UCSD-AML1 (cell line): ENCODE results near the gene PLCG2.
"Not testable (repeated sequence)": the region's sequence is repeated elsewhere in the genome, so short reads cannot be mapped to it uniquely, and the experiment has no call there.

Experiments
- DNase-seq: peaks from one replicate; lab custom pipeline; 2025; ENCODE audit not compliant: unreplicated experiment; lab: John Stamatoyannopoulos, UW

The PLCG2 gene

GRCh38 chr16:81787659-81788058, 8.6 kb downstream of the PLCG2 start:
- DNase-seq: no peak

GRCh38 chr16:81790277-81790676, 11.2 kb downstream of the PLCG2 start:
- DNase-seq: no peak

GRCh38 chr16:81790830-81791435, 11.8 kb downstream of the PLCG2 start:
- no peak for DNase-seq

- DNase-seq: no peak
Measured at GRCh38 chr16:81792828-81793227, 13.7 kb downstream of the PLCG2 start.

GRCh38 chr16:81795193-81795592, 16.1 kb downstream of the PLCG2 start:
- no peak for DNase-seq

GRCh38 chr16:81796035-81796434, 16.9 kb downstream of the PLCG2 start:
- peak; percentile 53 for DNase-seq

GRCh38 chr16:81796583-81797346, 17.7 kb downstream of the PLCG2 start:
- DNase-seq: no peak

GRCh38 chr16:81797443-81797842, 18.4 kb downstream of the PLCG2 start:
- peak; percentile 40 for DNase-seq

- peak; percentile 54 for DNase-seq
Measured at GRCh38 chr16:81798311-81799137, 19.4 kb downstream of the PLCG2 start.

- DNase-seq: no peak
Measured at GRCh38 chr16:81799138-81799504, 20.0 kb downstream of the PLCG2 start.

GRCh38 chr16:81801724-81802123, 22.6 kb downstream of the PLCG2 start:
- DNase-seq: not testable (repeated sequence)

- no peak for DNase-seq
Measured at GRCh38 chr16:81803332-81803731, 24.2 kb downstream of the PLCG2 start.

- no peak for DNase-seq
Measured at GRCh38 chr16:81804134-81804610, 25.1 kb downstream of the PLCG2 start.

- DNase-seq: no peak
Measured at GRCh38 chr16:81806696-81807095, 27.6 kb downstream of the PLCG2 start.

- no peak for DNase-seq
Measured at GRCh38 chr16:81807767-81808358, 28.8 kb downstream of the PLCG2 start.

GRCh38 chr16:81808933-81809480, 29.9 kb downstream of the PLCG2 start:
- DNase-seq: no peak

- DNase-seq: no peak
Measured at GRCh38 chr16:81809567-81809966, 30.5 kb downstream of the PLCG2 start.

- DNase-seq: no peak
Measured at GRCh38 chr16:81810361-81810760, 31.3 kb downstream of the PLCG2 start.

GRCh38 chr16:81810894-81811538, 31.9 kb downstream of the PLCG2 start:
- DNase-seq: no peak

- DNase-seq: no peak
Measured at GRCh38 chr16:81813648-81814047, 34.6 kb downstream of the PLCG2 start.
